Lung (tissue), 12 donors: ENCODE results near the gene AFAP1. TPM values are rescaled to one million over a fixed set of nuclear protein-coding genes. Genes with fewer than 3 reads are reported as not detected.

Source experiments
- ATAC-seq: fragments of 200-7000 bp; cut with Tn5 transposase; one replicate; pipeline ENCODE4 v1.9.1; 2020; ENCODE audit warnings: moderate number of reproducible peaks; ENCODE audit not compliant: insufficient read depth, low FRiP score
- DNase-seq, 3 donors: peaks; one replicate each; pipeline ENCODE4 v3.0.0-alpha.2; 2013 to 2017
- H3K27ac ChIP-seq, 2 donors: one replicate each; pipeline ENCODE4 v1.5.1; 2013; ENCODE audit warnings: mild to moderate bottlenecking in 2 of 2, moderate library complexity in 2 of 2, control low read depth in 1 of 2, inconsistent platforms in 1 of 2, low read depth in 1 of 2, low read length in 1 of 2
- H3K27me3 ChIP-seq, 3 donors: one replicate each; pipeline ENCODE4 v1.5.1; 2013; ENCODE audit warnings: low read length in 2 of 3; ENCODE audit not compliant: control insufficient read depth in 3 of 3, insufficient read depth in 3 of 3
- H3K36me3 ChIP-seq, 4 donors: one replicate each; pipeline ENCODE4 v1.5.1; 2013; ENCODE audit warnings: low read length in 4 of 4, mild to moderate bottlenecking in 1 of 4, moderate library complexity in 1 of 4; ENCODE audit not compliant: control insufficient read depth in 4 of 4, insufficient read depth in 4 of 4
- H3K4me1 ChIP-seq, 5 donors: one replicate each; pipeline ENCODE4 v1.5.1; 2013; ENCODE audit warnings: low read length in 5 of 5, mild to moderate bottlenecking in 2 of 5, moderate library complexity in 1 of 5; ENCODE audit not compliant: control insufficient read depth in 5 of 5, insufficient read depth in 5 of 5
- H3K4me3 ChIP-seq: one replicate; pipeline ENCODE4 v1.5.1; 2013; ENCODE audit warnings: mild to moderate bottlenecking, control low read depth, moderate library complexity
- H3K9ac ChIP-seq, 2 donors: one replicate each; pipeline ENCODE4 v1.5.1; 2013; ENCODE audit warnings: low read length in 2 of 2, control low read depth in 1 of 2; ENCODE audit not compliant: insufficient read depth in 1 of 2
- H3K9me3 ChIP-seq, 4 donors: one replicate each; pipeline ENCODE4 v1.5.1; 2013; ENCODE audit warnings: low read length in 3 of 4, mild to moderate bottlenecking in 1 of 4, moderate library complexity in 1 of 4; ENCODE audit not compliant: control insufficient read depth in 4 of 4, insufficient read depth in 3 of 4
- CTCF ChIP-seq: IDR thresholded peaks from 2 replicates; pipeline ENCODE4 v1.5.1; 2012; ENCODE audit warnings: mild to moderate bottlenecking; ENCODE audit errors: control extremely low read depth, extremely low read depth
- WGBS, 2 donors: extraction: QIAGEN DNeasy Blood & Tissue Kit; methylation state at CpG; one replicate each; pipeline ENCODE4 v1.1.7; 2013; 5-methylcytosine and 5-hydroxymethylcytosine counted together
- polyA plus RNA-seq, 2 donors: library from polyadenylated mRNA; stranded (reverse); fragments of 200-250 nt; gene quantifications; one replicate each; pipeline ENCODE4 v1.2.1, GENCODE V29; 2013
- total RNA-seq, 2 donors: library from RNA; depleted of rRNA in 1 of 2; stranded (reverse); fragments of >200 nt in 1 of 2; gene quantifications; one replicate each; pipeline ENCODE4 v1.2.1, GENCODE V29; 2014 to 2021
- donor health status: control.
- donor health status: control.
- donor health status: Bipolar disorder and iron deficiency.
- donor health status: healthy.
- donor health status: DM: yes; HTN: yes; CAD: no.

The AFAP1 gene
- total and polyA plus RNA-seq, 4 donors, result 5.3 to 34.1 (median 12.3) TPM

GRCh38 chr4:7786517-7786916 is 153.1 kb downstream of the AFAP1 start:
- TF ChIP-seq CTCF, result no peak
- Histone ChIP-seq H3K9ac (no peak overlapping the region), H3K4me3 (no peak overlapping the region), H3K9me3 (no peaks in the 10 kb centered on the region), H3K27me3 (no peaks in the 10 kb centered on the region), H3K4me1 (peaks cover 0 to 11% (median 4%) of the 10 kb centered on the region in 5 donors), H3K27ac (no peak overlapping the region), H3K36me3 (peaks cover 0 to 15% (median 4%) of the 10 kb centered on the region in 4 donors)
- no peak for ATAC-seq
- 94 to 95% methylated on average over 10 of the region's 10 CpGs for WGBS, 2 donors
- DNase-seq, result no peak

- no peak overlapping the region for H3K4me3 ChIP-seq
- H3K27me3 ChIP-seq, result no peaks in the 10 kb centered on the region
- WGBS, 2 donors, result 95 to 97% methylated on average over 10 of the region's 10 CpGs
- ATAC-seq (no peak), DNase-seq (no peak)
- H3K9ac ChIP-seq, result no peak overlapping the region
- no peak overlapping the region for H3K27ac ChIP-seq
- TF ChIP-seq CTCF, result no peak
- H3K36me3 ChIP-seq, result peaks cover 0 to 15% (median 4%) of the 10 kb centered on the region in 4 donors
- H3K4me1 ChIP-seq, result peaks cover 0 to 14% (median 5%) of the 10 kb centered on the region in 5 donors
- H3K9me3 ChIP-seq, result no peaks in the 10 kb centered on the region
Measured at GRCh38 chr4:7786040-7786439, 153.6 kb downstream of the AFAP1 start.

- H3K27me3 ChIP-seq, result no peaks in the 10 kb centered on the region
- no peaks in the 10 kb centered on the region for H3K9me3 ChIP-seq
- WGBS, 2 donors, result 86 to 87% methylated on average over 11 of the region's 11 CpGs
- H3K4me1 ChIP-seq, result peaks cover 4 to 16% (median 6%) of the 10 kb centered on the region in 5 donors
- H3K27ac ChIP-seq, result no peak overlapping the region
- ATAC-seq, result no peak
- no peak for TF ChIP-seq CTCF
- H3K9ac ChIP-seq, result no peak overlapping the region
- no peak overlapping the region for H3K4me3 ChIP-seq
- H3K36me3 ChIP-seq, result peaks cover 0 to 15% (median 4%) of the 10 kb centered on the region in 4 donors
- no peak for DNase-seq
Measured at GRCh38 chr4:7785017-7785416, 154.6 kb downstream of the AFAP1 start.
